HUES48 (cell line): ENCODE results near the gene TNRC6C.
"Not testable (repeated sequence)": the region's sequence is repeated elsewhere in the genome, so short reads cannot be mapped to it uniquely, and the experiment has no call there.

Source experiments
- H3K27ac ChIP-seq: one replicate; pipeline ENCODE4 v1.7.0; 2013; ENCODE audit warnings: low read depth, low read length, inconsistent platforms
- H3K27me3 ChIP-seq: 2 replicates; pipeline ENCODE4 v1.6.1; 2013; ENCODE audit warnings: mild to moderate bottlenecking, low read length; ENCODE audit not compliant: control insufficient read depth, insufficient read depth
- H3K36me3 ChIP-seq: 2 replicates; pipeline ENCODE4 v1.6.1; 2013; ENCODE audit warnings: low read length; ENCODE audit not compliant: control insufficient read depth, insufficient read depth
- H3K4me1 ChIP-seq: 2 replicates; pipeline ENCODE4 v1.6.1; 2013; ENCODE audit warnings: mild to moderate bottlenecking, low read length; ENCODE audit not compliant: control insufficient read depth, insufficient read depth
- H3K4me3 ChIP-seq: 2 replicates; pipeline ENCODE4 v1.5.1; 2013; ENCODE audit warnings: mild to moderate bottlenecking, low read depth, low read length
- H3K9ac ChIP-seq: 2 replicates; pipeline ENCODE4 v1.6.1; 2013; ENCODE audit warnings: mild to moderate bottlenecking, low read depth, low read length, moderate library complexity
- H3K9me3 ChIP-seq: 2 replicates; pipeline ENCODE4 v1.6.1; 2013; ENCODE audit warnings: low read length; ENCODE audit not compliant: control insufficient read depth, insufficient read depth

Gene TNRC6C

DNA sequence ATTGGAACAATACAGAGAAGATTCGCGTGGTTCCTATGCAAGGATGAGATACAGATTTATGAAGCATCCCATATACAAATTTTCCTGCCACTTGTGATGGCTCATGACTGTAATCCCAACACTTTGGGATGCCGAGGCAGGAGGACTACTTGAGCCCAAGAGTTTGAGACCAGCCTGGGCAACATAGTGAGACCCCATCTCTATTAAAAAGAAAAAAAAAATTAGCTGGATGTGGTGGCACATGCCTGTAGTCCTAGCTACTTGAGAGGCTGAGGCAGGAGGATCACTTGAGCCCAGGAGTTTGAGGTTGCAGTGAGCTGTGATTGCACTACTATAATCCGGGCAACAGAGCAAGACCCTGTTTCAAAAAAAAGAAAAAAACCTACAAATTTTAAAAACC is 108.5 kb downstream of the TNRC6C start:
- H3K27ac ChIP-seq, H3K9ac ChIP-seq, H3K4me1 ChIP-seq, H3K4me3 ChIP-seq, H3K9me3 ChIP-seq, H3K27me3 ChIP-seq: not testable (repeated sequence)
- H3K36me3 ChIP-seq, result peaks cover 41% of the 10 kb centered on the region

DNA sequence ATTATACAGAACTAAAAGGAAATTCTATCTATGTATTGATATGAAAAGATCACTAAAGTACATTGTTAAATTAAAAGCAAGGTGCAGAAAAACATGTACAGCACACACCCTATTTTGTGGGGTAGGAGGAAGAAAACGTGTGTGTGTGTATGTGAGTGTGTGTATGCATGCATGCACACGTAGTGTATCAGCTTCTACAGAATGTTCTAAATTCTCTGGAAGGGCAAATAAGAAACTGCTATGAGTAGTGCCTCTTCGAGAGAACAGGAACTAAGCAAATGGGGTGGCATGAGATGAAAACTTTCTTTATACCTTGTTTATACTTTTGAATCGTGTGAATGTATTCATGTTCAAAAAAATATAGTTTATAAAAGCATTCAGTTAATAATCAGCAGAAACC is 111.2 kb downstream of the TNRC6C start:
- no peak overlapping the region for H3K27ac ChIP-seq
- H3K36me3 ChIP-seq, result peaks cover 68% of the 10 kb centered on the region

DNA sequence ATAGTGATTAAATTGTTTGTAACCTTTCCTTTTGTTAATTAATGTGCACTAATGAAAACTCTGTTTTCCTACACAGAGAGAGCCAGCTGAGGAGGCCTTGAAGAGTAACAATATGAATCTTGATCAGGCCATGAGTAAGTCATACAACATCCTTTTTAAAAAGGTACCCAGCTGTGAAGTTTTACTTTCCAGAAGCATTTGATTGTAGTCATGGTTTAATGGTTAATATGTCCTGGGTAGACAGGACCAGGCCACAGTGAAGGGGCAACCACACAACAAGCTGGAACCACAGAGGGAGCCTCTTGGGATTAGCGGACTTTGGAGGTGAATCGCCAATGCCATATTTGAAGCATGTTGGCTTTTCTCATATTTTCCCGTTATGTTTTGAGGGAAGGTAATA is 114.5 kb downstream of the TNRC6C start:
- Histone ChIP-seq H3K36me3 (peaks cover 93% of the 10 kb centered on the region), H3K27ac (no peak overlapping the region), H3K27me3 (no peaks in the 10 kb centered on the region), H3K4me3 (no peak overlapping the region), H3K9ac (no peak overlapping the region), H3K9me3 (no peaks in the 10 kb centered on the region), H3K4me1 (no peaks in the 10 kb centered on the region)

More for the DNA sequence above, 111.2 kb downstream of the TNRC6C start:
- Histone ChIP-seq H3K9ac (no peak overlapping the region), H3K27me3 (no peaks in the 10 kb centered on the region), H3K4me3 (no peak overlapping the region), H3K9me3 (no peaks in the 10 kb centered on the region), H3K4me1 (no peaks in the 10 kb centered on the region)

DNA sequence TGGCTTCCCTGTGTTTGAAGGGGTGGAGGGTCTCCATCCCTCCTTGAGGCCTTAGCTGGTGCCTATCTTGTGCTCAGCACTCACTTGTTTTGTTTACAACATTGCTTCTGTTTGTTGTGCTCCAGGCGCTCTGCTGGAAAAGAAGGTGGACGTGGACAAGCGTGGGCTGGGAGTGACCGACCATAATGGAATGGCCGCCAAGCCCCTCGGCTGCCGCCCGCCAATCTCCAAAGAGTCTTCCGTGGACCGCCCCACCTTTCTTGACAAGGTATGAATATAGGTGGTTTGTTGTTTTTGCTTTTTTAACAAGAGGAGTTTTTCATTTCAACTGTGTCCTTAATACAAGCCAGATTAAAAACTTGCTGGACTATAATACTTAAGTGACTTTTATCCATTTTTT is 116.5 kb downstream of the TNRC6C start:
- H3K9me3 ChIP-seq, result no peaks in the 10 kb centered on the region
- H3K27me3 ChIP-seq, result no peaks in the 10 kb centered on the region
- H3K4me1 ChIP-seq, result no peaks in the 10 kb centered on the region
- no peak overlapping the region for H3K27ac ChIP-seq
- H3K4me3 ChIP-seq, result no peak overlapping the region
- H3K36me3 ChIP-seq, result peaks cover 91% of the 10 kb centered on the region
- no peak overlapping the region for H3K9ac ChIP-seq

DNA sequence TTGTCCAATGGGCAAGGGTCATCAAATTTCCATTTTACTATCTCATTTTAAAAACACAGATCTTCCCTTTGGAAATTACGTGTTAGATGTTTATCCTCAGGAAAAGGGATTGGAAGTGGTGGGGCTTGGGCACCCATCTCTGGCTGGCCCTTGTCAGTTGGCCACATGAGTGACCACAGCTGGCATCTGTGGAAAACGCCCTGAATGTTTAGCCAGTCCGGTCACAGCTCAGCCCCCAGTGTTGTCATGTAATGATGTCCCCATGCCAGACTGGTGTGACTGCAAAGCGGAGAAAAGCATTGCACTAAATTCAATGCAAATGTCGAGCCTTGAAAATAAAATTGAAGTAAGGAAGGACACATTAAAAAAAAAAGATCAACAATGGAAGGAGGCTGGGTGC is 117.0 kb downstream of the TNRC6C start:
- no peak overlapping the region for H3K4me3 ChIP-seq
- H3K36me3 ChIP-seq, result peaks cover 90% of the 10 kb centered on the region

DNA sequence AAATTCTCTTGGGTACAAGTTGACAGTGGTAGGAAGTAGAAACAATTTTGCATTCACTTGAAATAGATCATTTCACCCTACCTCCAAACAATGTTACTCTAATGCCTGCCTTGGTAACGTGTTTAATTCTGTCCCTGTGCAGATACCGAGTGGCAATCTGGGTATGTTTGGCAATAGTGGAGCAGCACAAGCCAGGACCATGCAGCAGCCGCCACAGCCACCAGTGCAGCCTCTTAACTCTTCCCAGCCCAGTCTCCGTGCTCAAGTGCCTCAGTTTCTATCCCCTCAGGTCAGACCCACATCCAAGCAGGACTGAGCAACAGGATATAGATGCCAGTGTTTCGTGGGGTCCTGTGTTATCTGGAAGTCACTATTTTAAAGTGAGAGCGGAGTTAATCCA is 120.8 kb downstream of the TNRC6C start:
- H3K4me1 ChIP-seq, result no peaks in the 10 kb centered on the region
- no peaks in the 10 kb centered on the region for H3K9me3 ChIP-seq
- no peaks in the 10 kb centered on the region for H3K27me3 ChIP-seq
- H3K27ac ChIP-seq, result no peak overlapping the region
- no peak overlapping the region for H3K4me3 ChIP-seq
- H3K9ac ChIP-seq, result no peak overlapping the region
- H3K36me3 ChIP-seq, result peaks cover 77% of the 10 kb centered on the region

More for the DNA sequence above, 117.0 kb downstream of the TNRC6C start:
- Histone ChIP-seq H3K4me1 (no peaks in the 10 kb centered on the region), H3K27ac (no peak overlapping the region), H3K9me3 (no peaks in the 10 kb centered on the region), H3K9ac (no peak overlapping the region), H3K27me3 (no peaks in the 10 kb centered on the region)

DNA sequence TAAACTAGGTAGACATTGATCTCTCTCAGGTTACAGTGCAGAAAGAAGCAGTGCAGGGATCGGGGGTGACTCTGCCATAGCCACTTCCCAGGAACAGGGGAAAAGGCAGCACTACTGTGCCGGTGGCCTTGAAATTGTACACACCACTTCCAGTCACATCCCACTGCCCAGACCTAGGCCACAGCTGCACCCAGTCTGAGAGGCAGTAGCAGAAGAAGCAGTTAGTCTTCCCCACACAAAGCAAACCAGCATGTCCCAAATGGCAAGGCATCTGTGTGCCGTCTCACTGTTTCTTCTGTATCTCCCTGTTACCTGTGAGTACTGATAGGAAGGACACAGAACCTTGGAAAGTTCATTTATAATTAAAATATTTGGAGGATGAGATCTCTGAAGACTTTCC is 123.0 kb downstream of the TNRC6C start:
- Histone ChIP-seq H3K27ac (no peak overlapping the region), H3K9ac (no peak overlapping the region)

DNA sequence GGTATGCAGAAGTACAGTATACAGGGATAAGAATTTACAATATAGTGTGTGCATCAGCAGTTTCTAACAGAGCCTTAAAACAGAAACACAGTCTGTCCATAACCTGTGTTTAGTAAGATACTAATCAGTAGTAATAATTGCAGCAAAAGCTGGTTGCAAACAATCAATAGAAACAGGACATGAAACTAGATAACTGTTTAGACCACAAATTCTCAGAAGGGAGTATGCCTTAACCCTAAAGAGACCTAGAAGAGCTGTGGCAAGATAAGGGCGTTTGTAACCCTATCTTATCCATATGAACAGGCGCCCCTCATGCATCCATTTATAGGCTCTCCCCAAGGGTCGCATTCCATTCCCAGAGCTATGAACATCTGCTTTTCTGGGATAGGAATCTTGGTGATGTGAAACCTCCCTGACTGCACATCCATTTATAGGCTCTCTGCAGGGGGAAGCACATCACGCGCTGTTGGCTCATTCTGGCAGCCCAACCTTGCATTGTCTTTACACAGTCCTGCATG is 123.9 kb downstream of the TNRC6C start:
- not testable (repeated sequence) for H3K9ac ChIP-seq, H3K27ac ChIP-seq, H3K9me3 ChIP-seq, H3K4me3 ChIP-seq, H3K27me3 ChIP-seq, H3K4me1 ChIP-seq
- peaks cover 66% of the 10 kb centered on the region for H3K36me3 ChIP-seq

More for the DNA sequence above, 123.0 kb downstream of the TNRC6C start:
- Histone ChIP-seq H3K4me1 (no peaks in the 10 kb centered on the region), H3K36me3 (peaks cover 66% of the 10 kb centered on the region), H3K9me3 (no peaks in the 10 kb centered on the region), H3K4me3 (no peak overlapping the region), H3K27me3 (no peaks in the 10 kb centered on the region)

DNA sequence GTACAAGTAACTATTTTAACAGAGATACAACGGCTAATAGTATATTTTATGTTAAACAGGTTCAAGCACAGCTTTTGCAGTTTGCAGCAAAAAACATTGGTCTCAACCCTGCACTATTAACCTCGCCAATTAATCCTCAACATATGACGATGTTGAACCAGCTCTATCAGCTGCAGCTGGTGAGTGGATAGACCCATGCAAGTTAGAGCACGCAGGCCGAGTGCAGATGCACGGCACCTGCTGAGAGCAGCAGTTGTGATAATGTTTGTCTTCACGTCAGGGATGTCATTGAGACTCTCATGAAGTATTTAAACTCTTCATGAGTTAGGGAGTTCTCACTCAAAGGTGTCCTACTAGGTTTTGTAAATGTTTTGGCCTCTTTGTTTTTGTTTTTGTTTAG is 124.5 kb downstream of the TNRC6C start:
- Histone ChIP-seq H3K27me3 (no peaks in the 10 kb centered on the region), H3K27ac (no peak overlapping the region), H3K36me3 (peaks cover 66% of the 10 kb centered on the region), H3K4me1 (no peaks in the 10 kb centered on the region), H3K4me3 (no peak overlapping the region), H3K9me3 (no peaks in the 10 kb centered on the region), H3K9ac (no peak overlapping the region)

DNA sequence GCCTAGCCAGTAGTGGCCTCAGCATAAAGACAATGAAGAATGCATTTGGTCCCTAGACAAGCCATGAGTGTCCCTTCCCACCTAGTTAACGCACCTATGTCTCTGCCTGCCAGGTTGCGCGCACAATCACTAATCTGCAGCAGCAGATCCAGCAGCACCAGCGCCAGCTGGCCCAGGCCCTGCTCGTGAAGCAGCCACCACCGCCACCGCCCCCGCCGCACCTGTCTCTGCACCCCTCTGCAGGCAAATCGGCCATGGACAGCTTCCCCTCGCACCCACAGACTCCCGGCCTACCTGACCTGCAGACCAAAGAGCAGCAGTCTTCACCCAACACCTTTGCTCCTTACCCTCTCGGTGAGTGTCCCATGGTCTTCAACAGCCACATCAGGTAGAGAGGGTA is 128.2 kb downstream of the TNRC6C start:
- no peak overlapping the region for H3K4me3 ChIP-seq
- peaks cover 64% of the 10 kb centered on the region for H3K36me3 ChIP-seq
- no peaks in the 10 kb centered on the region for H3K4me1 ChIP-seq
- H3K9ac ChIP-seq, result no peak overlapping the region
- no peaks in the 10 kb centered on the region for H3K9me3 ChIP-seq
- no peaks in the 10 kb centered on the region for H3K27me3 ChIP-seq
- H3K27ac ChIP-seq, result no peak overlapping the region

DNA sequence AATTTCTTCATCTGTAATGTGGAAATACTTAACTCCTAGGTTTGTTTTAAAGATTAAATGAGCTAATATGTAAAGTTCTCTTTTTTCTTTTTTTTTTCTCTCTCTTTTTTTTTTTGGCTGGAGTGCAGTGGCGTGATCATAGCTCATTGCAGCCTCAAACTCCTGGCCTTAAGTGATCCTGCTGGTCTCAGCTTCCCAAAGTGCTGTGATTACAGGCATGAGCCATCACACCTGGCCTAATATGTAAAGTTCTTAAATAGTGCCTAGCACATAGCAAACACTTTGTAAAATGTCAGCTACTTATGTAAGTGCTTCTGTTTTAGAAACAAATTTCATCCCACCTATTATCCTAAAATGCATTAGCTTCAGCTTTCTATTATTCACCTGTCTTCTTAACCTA is 130.0 kb downstream of the TNRC6C start:
- H3K27me3 ChIP-seq, result no peaks in the 10 kb centered on the region
- no peak overlapping the region for H3K4me3 ChIP-seq
- H3K36me3 ChIP-seq, result peaks cover 74% of the 10 kb centered on the region
- no peaks in the 10 kb centered on the region for H3K9me3 ChIP-seq
- H3K9ac ChIP-seq, result no peak overlapping the region
- H3K27ac ChIP-seq, result no peak overlapping the region
- H3K4me1 ChIP-seq, result no peaks in the 10 kb centered on the region
